ENCODE measurements around the gene UNC93A. TPM values are rescaled to one million over a fixed set of nuclear protein-coding genes. Genes with fewer than 3 reads are reported as not detected.

Gene UNC93A
- total RNA-seq, 6 experiments from 2014 or later, result not detected

DNA sequence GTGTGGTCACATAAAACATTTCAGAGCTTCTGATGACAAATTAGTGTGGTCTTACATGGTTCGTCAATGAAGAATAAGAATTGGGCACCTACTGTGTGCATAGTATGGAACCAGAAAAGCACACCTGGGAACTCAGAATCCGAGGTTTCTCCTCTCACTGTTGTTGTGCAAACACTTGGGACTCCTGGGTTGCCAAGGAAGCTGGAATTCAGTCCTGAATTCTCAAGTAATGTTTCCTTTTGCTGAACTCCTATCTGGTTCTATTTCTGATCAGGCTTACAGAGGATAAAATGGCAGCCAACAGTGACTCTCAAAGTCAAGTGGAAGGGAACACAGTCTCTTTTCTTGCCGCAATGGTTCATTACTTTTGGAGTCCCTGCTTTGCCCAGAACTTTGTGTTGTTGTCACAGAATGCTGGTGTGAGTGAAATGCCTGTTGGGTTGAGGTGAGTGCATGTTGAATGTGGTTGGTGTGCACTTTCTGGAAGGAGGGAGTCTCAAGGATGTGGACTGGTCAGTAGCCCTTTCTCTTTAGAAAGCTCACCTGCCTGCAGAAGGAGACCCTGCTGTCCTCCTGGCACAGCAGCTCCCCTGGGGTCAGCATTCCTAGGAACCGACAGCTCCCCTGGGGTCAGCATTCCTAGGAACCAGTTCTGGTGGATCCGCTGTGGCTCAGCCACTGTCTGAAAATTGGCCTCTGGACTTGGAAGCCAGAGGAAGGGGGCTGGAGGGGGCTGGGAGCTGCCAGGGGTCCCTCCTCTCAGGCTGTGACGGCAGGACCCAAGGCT is 1.4 kb downstream of the UNC93A start:
- DNase-seq, result no peak
- Mint-ChIP-seq H3K4me1 (ENCODE audit: low read depth) (no peaks in the 10 kb centered on the region), H3K9me3 (peaks cover 36% of the 10 kb centered on the region), H3K4me3 (no peak overlapping the region), H3K27ac (no peak overlapping the region), H3K27me3 (ENCODE audit: insufficient read depth) (no peaks in the 10 kb centered on the region; the same call in 1 of the 2 replicates), H3K36me3 (ENCODE audit: low read depth) (peaks cover 5% of the 10 kb centered on the region; the same call in 1 of the 2 replicates)
- TF ChIP-seq, protein P1, sequence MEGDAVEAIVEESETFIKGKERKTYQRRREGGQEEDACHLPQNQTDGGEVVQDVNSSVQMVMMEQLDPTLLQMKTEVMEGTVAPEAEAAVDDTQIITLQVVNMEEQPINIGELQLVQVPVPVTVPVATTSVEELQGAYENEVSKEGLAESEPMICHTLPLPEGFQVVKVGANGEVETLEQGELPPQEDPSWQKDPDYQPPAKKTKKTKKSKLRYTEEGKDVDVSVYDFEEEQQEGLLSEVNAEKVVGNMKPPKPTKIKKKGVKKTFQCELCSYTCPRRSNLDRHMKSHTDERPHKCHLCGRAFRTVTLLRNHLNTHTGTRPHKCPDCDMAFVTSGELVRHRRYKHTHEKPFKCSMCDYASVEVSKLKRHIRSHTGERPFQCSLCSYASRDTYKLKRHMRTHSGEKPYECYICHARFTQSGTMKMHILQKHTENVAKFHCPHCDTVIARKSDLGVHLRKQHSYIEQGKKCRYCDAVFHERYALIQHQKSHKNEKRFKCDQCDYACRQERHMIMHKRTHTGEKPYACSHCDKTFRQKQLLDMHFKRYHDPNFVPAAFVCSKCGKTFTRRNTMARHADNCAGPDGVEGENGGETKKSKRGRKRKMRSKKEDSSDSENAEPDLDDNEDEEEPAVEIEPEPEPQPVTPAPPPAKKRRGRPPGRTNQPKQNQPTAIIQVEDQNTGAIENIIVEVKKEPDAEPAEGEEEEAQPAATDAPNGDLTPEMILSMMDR (IDR thresholded peaks at IDR 0.05), result no peak

- H3K4me1 Mint-ChIP-seq (ENCODE audit: low read depth), result no peaks in the 10 kb centered on the region
- TF ChIP-seq, protein P1 (IDR thresholded peaks at IDR 0.05), result no peak
- peaks cover 41% of the 10 kb centered on the region for H3K9me3 Mint-ChIP-seq
- DNase-seq, result no peak
- peaks cover 5% of the 10 kb centered on the region; the same call in 1 of the 2 replicates for H3K36me3 Mint-ChIP-seq (ENCODE audit: low read depth)
- H3K27me3 Mint-ChIP-seq (ENCODE audit: insufficient read depth), result no peaks in the 10 kb centered on the region; the same call in 1 of the 2 replicates
- H3K4me3 Mint-ChIP-seq, result no peak overlapping the region
- H3K27ac Mint-ChIP-seq, result no peak overlapping the region
Measured at GRCh38 chr6:167293088-167293589, 2.0 kb downstream of the UNC93A start.

DNA sequence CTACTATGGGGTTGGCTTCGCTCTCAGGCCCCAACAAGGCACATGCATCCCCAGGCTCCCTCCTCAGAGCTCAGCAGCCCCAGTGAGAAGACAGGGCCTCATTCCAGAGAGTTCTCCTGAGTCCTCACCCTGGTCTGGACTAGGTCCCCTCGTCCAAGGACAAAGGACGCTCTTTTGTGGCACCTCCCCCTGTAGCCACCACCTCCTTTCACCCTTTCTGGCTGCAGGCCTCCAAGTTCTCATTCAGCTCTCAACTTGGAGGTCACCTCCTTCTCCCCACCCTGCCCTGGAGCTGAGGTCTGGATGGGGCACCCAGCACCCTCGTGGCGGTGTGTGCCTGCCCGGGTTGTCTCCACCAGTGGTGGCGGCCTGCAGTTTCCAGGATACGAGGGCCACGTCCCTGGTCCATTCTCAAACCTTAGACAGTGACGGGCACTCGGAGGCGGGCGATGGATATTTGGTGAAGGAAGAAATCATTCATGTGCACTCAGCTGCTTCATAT is 2.5 kb downstream of the UNC93A start:
- no peak overlapping the region for H3K4me3 Mint-ChIP-seq
- TF ChIP-seq, protein P1 (IDR thresholded peaks at IDR 0.05), result no peak
- H3K27ac Mint-ChIP-seq, result no peak overlapping the region

GRCh38 chr6:167294241-167294640 is 3.1 kb downstream of the UNC93A start:
- no peak for DNase-seq
- TF ChIP-seq, protein P1 (IDR thresholded peaks at IDR 0.05), result no peak
- H3K4me1 Mint-ChIP-seq (ENCODE audit: low read depth), result no peaks in the 10 kb centered on the region
- H3K27me3 Mint-ChIP-seq (ENCODE audit: insufficient read depth), result no peaks in the 10 kb centered on the region; the same call in 1 of the 2 replicates
- no peak overlapping the region for H3K27ac Mint-ChIP-seq
- H3K9me3 Mint-ChIP-seq, result peaks cover 45% of the 10 kb centered on the region
- no peak overlapping the region for H3K4me3 Mint-ChIP-seq
- peaks cover 5% of the 10 kb centered on the region; the same call in 1 of the 2 replicates for H3K36me3 Mint-ChIP-seq (ENCODE audit: low read depth)

More for the DNA sequence above, 2.5 kb downstream of the UNC93A start:
- Mint-ChIP-seq H3K4me1 (ENCODE audit: low read depth) (no peaks in the 10 kb centered on the region), H3K36me3 (ENCODE audit: low read depth) (peaks cover 5% of the 10 kb centered on the region; the same call in 1 of the 2 replicates), H3K27me3 (ENCODE audit: insufficient read depth) (no peaks in the 10 kb centered on the region; the same call in 1 of the 2 replicates), H3K9me3 (peaks cover 45% of the 10 kb centered on the region)
- DNase-seq, result no peak

GRCh38 chr6:167294651-167295494 is 3.8 kb downstream of the UNC93A start:
- peaks cover 46% of the 10 kb centered on the region for H3K9me3 Mint-ChIP-seq
- no peaks in the 10 kb centered on the region; the same call in 1 of the 2 replicates for H3K27me3 Mint-ChIP-seq (ENCODE audit: insufficient read depth)
- H3K4me3 Mint-ChIP-seq, result no peak overlapping the region
- H3K27ac Mint-ChIP-seq, result no peak overlapping the region
- peaks cover 5% of the 10 kb centered on the region; the same call in 1 of the 2 replicates for H3K36me3 Mint-ChIP-seq (ENCODE audit: low read depth)
- DNase-seq, result no peak
- TF ChIP-seq, protein P1 (IDR thresholded peaks at IDR 0.05), result no peak
- H3K4me1 Mint-ChIP-seq (ENCODE audit: low read depth), result no peaks in the 10 kb centered on the region
